ENCODE results near the gene FRMD4B.

Gene FRMD4B

DNA sequence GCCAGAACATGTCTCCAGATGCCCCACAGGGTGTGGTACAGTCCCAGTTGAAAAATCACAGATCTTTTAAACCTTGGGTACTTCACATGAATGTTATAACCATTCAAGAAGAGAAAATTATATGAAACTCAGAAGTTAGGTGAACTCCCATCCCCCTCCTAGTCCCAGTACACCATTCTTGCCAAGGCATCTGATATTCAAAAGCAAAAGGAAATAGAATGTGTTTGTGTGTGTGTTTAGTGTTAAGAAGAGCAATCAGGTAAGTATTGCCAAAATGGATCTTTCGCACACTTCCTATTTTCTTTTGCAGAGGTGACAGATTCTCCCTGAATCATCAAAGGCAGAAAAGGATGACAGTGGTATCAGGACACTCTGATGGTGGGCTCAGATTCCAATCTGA, 219.4 kb downstream of the FRMD4B start:
- DNase-seq = no peak

DNA sequence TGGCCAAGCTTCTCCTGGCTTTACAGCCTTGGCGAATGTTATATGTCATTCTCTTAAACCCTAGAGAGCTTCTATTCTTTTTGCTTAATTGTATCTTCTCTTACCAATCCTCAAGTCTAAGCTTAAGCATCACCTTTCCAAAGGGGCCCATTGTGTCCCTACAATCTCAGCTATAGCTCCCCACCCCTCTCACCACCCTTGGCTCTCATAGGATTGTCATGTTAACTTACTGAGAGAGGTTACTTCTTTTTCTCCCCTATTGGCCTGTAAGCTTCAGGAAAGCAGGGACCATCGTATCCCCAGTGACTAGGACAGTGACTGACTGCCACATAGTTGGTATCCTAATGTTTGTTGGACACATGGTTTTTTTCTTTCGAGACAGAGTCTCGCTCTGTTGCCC, 220.1 kb downstream of the FRMD4B start:
- no peak for DNase-seq

DNA sequence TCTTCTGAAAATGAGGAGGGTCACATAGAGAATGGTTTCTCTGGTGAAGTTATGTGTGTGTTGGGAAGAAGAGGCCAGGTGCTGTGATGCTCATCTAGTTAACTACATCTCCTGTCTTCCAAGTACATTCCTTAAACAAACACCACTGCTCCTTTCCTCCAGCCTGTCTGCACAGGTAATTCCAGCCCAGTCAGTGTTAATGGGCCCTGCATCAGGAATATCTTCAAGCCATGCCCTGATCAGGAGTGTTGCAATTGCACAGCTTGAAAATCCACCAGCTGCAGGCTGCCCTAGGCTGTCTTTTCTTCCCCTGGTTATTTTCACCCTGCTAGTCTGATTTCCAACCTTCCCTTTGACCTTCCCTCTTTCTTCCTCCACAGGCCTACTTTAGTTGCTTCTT, 221.6 kb downstream of the FRMD4B start:
- no peak for DNase-seq

DNA sequence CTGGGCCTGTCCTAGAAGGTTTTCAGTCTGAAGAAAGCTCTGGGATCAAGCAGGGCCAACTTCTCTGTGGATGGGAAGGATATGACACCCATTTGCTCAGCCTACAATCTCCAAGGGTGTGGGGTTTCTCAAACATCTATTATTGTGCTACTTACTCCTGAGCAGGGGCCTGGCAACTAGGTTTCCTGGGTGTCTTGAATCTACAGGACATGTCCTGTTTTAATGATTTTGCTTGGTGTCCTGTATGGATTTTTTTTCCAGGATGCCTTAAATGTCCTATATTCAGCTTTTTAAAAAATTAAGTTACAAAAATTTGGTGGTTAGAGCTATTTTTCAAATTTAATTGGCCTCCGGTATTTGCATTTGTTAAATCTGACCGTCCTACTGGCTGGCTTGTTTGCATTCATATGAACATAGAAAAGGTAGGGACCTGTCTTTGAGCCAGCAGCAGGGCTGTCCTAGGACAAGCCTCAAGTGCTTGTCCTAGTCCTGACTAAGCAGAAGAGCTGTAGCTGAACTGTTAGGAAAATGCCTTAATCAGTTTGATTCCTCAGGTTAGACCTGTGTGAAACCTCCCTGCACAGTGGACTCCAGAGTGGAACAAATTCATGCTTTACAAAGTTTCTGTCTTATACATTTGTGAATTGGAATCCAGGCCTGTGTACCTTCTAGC, 223.4 kb downstream of the FRMD4B start:
- no peak for DNase-seq

DNA sequence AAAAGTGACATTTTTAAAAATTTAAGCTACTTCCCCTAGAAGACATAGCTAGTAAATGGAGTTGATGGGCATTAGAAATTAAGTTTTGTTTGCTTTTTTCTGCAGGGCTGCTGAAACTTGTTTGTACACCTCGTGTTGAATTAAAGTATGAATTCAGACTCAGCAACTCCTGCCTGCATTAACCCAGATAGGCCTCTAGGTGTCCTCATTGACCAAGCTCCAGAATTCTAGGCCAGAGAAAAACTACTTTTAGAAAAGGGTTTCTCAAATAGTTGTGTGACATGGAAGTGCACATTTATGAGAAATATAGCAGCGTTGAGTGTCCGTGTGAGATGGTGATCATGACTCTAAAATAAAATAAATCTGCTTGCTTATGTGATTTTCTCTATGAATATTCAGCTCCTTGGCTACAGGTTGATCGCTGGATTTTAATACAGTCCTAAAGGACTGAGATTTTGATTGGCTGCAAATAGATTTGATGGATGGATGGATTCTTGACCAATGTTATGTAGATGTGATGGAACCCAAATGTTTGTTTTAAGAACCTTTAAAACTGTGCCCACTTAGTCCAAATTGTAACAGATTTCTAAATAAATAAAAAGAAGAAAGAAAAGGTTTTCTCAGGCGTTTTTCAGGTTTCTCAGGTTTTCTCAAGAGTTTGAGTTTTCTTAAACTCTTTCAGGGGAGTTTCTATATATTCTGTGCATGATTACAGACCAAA, 224.1 kb downstream of the FRMD4B start:
- DNase-seq = peak; percentile 45

DNA sequence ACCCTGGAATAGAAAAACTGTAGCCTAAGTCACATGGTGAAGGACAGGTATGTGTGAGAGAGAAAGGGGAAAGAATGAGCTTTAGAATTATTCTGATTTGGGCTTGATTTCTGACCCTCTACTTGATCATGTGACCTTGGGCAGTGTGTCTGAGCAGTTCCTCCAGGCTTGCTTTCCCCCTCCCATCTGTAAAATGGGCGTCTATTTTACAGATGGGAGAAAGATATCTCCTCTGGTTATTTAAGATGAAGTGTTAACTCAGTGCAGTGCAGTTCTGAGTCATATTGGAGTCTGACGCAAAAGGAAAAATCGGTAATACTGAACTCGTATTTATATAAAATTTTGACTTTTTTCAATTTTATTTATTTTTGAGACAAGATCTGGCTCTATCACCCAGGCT, 225.4 kb downstream of the FRMD4B start:
- DNase-seq = no peak

DNA sequence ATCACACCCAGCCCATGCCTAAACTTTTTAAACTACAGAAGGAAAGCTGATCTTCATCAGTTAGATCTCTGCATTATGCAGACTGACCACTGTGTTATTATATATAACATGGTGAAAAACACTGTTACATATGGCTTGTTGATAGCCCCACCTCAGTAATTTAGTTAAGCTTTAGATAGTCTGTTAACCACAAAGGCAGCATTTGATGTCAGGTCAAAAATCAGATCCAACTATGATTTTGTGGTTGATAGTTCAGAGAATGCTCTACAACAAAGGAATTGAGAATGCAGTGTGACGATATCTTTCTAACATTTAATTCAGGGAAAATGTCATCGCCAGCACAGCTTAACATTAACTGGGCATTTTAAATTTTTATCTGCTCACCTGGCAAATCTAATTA, 225.8 kb downstream of the FRMD4B start:
- no peak for DNase-seq

DNA sequence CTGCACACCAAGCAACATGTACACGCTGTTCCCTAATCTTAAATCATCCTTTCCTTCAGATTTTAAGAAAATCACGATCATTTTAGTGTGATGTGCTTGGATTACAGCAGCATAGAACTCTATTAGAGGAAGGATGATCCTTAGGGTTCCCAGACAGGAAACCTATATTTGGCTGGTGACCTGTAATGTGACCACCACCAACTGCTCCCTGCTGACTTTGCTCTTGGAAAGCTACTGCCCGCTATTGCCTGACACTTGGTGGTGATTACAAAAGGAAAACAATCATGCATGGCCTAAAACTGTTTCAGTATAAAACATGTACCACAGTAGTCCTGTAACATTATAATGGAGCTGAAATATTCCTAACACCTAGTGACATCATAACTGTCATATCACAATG, 236.3 kb downstream of the FRMD4B start:
- DNase-seq = no peak

DNA sequence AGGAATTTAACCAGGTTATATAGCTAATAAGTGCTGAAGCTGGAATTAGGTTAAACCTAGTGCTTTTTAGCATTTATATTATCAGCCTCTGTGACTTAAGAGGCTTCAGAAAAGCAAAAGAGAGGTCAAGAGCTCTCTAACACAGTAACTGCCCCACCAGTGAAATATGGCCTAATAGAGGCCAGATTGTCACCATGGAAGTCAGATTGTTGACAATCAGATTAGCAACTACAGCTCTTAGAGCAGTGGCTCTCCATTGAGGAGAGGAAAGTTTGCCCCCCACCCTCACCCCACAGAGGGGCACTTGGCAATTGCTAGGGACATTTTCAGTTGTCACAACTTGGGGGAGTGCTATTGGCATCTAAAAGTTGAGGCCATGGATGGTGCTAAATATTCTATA, 240.2 kb downstream of the FRMD4B start:
- DNase-seq = no peak

DNA sequence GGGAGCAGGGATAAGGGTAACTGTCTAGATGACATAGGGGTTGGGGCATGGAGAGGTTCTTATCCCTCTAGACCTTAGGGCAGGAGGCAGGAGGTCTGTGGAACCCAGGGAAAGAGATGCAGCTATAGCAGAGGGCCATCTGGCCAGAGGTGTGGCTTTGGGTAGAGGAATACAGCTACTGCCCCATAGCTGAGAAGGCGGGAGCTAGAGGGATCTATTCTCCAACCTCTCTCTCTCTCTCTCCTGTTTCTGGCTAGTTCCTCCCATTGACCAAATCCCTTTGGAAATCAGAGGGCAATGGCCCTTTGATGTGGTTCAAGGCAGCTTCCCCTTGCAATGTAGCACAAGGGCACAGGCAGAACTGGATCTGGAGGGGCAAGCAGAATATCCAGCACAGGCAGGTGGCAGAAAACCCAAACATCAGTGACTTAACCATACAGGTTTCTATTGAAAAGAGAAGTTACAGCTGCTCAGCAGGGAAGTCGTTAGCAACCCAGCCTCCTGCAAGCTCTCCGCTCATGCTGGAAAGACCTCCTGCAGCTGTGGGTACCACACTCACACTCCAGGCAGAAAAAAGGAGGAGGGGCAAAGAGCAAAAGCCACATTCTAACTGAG, 241.2 kb downstream of the FRMD4B start:
- DNase-seq = no peak

DNA sequence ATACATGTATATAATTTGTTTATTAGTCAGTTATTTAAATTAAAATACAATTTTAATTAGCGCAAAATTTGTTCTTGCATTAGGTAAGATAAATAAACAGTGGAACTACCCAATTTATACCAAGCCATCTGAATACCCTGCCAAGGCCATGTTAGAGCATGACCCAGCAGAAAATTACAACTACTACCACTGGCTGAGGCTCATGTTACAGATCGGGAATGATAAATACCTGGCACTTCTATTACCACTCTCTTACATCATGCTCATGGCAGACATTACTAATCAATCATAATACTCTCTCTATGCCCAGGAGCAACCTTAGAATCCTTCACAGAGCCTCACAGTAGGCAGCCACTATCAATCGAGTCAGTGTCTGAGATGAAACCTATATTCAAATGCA, 242.3 kb downstream of the FRMD4B start:
- DNase-seq = no peak

DNA sequence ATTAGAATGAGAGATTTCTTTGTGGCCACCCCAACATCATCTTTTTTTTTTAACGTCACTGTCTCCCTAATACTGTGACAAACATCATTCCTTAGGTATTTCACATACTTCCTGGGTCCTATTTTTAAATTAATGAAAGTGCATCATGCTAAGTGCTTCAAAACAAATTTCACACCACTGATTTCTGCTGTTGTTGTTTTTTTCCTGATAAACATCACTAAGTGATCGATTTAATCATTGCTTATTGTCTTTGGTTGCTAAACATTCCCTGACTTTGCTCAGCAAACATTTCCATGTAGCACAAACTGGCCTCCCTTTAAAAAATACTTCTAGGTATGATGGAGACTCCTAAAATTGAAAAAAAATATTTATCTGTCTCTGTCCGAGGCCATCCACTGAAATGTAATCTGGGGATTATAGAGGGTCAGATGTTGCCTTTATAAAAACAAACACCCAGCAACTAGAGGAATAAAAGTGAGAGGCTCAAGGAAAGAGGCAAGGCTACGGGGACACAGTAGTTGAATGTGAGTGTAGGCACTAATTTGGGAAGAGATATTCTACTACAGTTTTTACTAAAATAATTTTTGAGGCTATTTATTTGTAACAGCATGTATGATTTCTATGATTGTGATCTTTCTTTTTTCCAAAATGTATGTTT, 243.0 kb downstream of the FRMD4B start:
- no peak for DNase-seq

DNA sequence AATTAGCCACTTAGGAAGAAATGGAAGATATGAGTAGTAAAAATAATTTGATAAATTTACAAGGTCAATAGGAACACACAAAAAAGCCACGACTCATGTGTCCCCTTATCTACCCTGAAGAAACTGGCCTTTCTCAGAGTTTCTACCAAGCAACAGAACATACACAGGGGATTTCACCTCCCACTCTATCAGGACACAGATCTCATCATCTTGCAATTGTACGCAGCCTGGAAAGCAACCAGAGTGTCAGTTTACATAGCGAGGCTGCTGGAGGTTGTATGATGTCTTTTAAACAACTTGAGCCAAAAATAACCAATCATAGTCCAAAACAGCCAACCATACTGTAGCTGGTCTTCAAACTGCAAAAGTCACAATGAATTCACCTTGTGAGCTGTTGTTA, 243.8 kb downstream of the FRMD4B start:
- no peak for DNase-seq

DNA sequence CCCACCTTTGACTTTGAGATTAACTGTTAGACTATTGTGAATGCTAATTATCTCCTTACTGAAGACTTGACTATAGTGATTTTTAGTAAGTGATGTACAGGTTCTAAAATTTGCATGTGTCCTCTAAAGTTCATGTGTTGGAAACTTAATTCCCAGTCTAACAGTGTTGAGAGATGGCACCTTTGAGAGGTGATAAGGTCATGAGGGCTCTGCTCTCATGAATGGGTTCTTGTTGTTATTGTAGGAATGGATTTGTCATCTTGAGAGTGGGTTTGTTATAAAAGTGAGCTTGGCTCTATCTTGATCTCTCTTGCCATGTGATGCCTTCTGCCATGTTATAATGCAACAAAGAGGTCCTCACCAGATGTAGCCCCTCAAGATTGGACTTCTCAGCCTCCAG, 244.6 kb downstream of the FRMD4B start:
- no peak for DNase-seq

DNA sequence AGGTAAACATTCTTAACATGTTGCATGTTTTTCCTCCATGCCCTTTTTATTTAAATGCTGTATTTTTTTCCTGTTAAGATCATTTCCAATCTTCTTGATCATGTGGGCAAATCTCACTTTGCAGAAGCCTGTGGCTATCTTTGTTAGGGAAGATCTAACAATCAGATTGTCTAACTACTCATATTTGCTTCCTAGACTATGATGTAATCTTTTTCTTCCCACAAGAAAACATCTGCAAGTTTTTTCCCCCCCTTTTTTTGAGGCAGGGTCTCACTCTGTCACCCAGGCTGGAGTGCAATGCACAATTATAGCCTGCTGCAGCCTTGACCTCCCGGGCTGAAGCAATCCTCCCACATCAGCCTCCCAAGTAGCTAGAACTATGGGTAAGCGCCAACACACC, 248.5 kb downstream of the FRMD4B start:
- no peak for DNase-seq

DNA sequence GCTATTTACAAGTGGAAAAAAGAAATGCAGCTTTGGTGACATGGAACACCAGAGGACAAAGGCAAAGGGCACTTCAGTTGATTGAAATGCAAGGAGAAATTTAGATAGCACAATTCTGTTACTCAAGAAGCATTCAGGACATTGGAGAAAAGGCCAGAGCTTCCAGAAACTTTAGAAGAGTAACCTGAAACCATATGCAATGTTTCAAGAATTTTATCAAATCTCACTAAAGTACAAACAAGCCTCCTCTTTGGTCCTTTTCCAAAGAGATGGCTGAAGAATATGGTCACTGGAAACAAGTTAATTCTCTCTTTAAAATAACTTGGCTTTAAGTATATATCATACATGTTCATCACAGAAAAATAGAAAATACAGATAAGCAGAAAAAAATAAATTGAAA, 248.9 kb downstream of the FRMD4B start:
- no peak for DNase-seq

DNA sequence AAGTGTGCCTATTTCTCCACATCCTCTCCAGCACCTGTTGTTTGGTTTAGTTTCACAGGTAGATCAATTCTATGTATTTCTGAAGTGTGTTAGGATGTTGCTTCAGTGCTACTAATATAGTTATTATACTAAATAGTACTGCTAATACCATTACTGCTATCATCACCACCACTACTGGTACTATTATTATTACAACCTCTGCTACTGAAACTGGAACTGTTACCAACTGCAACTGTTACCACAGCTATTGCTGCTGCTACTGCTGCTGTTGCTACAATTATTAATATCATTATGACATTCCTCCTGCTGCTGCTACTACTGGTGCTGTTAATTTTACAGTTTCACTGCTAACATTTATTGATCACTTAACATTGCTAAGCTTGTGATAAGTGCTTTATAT, 255.2 kb downstream of the FRMD4B start:
- no peak for DNase-seq

DNA sequence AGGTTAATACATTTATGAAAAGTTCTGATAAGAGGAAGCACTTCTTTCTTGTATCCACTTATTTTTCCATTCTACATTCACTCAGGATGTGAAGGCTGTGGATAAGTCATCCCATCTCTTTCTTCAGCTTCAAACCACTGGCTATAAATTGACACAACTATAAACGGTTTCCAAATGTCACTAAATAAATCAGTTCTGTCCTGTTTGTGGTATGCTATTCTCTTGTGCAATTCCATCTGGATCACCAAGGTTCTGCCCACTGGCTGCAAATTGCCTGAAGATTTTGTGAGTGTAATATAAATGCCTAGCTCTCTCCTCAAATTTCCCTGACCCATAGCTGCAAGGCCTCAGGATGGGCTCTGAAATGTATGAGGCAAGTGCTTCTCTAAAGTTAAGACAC, 256.4 kb downstream of the FRMD4B start:
- no peak for DNase-seq

DNA sequence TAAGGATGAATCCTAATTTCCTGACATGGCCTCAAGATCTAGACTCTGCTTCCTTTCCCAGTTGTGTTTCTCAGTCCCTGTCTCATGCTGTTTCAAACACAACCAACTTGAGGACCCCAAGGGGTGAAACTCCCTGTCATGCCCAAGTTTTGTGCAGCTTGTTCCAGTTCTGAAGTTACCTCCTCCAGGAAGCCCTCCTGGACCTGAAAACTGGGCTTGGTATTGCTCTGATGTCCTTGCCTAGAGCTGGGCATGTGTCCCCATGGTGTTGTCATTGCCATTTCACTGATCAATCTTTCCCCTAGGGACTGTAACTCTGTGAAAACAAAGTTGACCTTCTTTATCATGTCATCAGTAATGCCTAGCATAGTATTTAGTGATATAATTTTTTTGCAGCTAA, 257.4 kb downstream of the FRMD4B start:
- DNase-seq = no peak

DNA sequence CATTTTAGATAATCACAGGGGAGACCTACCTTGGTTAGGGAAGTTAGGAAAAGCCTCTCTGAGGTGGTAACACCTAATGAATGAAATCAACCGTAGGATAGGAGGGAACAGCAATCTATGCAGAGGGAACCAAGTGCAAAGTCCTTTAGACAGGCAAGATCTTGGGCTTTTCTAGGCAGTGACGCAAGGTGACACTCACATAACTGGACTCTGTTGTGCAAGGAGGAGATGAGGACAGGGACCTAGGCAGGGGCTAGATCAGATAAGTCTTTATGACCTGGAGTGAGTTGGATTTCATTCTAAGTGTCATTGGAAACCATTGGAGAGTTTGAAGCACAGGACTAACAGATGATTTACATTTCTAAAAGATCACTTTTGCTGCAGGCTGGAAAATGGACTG, 258.9 kb downstream of the FRMD4B start:
- DNase-seq = no peak

DNA sequence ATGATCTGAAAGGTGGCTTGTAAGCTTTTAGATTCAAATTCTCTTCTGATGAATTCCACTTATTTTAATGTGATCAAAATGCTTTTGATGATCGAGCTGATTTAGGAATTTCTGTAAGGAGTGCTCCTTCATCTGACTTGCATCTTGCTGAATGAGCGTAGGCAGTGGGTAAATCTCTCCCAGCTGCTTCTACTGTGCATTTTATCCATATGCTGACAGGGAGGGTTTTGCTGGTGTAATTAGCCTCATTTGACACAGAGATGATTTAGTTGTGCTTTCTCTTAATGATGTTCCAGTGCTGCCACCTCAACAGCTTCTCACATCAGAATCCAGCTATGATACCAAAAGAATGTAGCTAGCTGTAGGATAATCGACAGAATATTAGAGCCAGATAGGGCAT, 259.7 kb downstream of the FRMD4B start:
- DNase-seq = no peak

DNA sequence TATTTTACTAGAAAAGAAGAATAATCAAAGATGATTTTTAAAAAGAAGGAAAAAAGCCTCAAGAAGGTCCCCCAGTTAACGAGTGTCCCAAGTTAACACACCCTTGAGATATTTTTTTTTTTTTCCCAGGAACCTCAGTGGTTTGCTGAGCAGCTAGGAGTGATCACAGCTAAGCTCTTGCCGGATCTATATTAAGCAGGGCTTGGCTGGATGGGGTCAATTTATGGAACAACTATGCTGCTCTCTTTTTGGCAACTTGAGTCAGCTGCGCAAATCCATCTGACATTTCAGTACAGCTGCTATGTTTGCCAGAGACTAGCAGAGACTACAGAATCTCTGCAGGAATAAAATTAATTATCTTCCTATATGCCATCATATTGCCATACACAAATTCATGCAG, 263.5 kb downstream of the FRMD4B start, which contains the start of gene LMOD3:
TSS of gene LMOD3 (minus strand) at position 193 of the 400 bp plus-strand sequence. CDS start 209 bp downstream, outside the sequence.
- no peak for DNase-seq

DNA sequence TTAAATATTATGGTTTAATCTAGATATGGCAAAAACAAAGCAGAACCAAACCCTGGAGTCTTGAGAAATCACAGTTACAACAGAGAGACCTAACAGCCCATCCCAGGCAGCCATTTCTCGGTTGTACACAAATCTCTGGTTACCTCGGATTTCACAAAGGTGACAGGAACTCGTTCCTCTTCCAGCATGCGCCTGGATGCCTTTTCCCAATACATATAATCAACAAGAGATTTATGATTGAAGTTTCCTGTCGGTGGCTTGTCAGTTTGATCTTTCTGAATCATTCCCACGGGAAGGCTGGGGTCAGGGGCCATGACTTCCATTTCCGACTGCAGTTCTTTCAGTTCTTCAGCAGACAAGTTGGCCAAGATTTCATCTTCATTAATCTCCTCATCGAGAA, 263.9 kb downstream of the FRMD4B start:
- DNase-seq = no peak

DNA sequence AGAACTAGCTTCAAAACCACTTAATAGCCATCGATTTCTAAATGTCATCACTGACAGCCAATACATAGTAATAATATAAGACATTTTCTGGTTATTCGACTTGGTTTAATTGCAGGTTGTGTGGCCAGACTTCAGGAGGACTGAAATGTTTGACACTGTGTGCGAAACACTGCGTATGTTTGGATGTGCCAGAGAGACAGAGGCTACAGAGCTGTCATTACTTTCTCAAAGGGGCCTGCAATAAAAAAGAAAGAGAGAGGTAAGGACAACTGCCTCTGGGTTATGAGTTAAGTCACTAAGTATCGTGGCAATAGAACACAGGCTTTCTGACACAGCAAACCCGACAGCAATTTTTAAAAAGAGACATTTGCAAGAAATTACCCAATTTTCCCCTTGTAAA, 264.4 kb downstream of the FRMD4B start:
- DNase-seq = no peak
